SU-DHL-6 (cell line): ENCODE results near the gene TMEM134.
"Not testable (repeated sequence)": the region's sequence is repeated elsewhere in the genome, so short reads cannot be mapped to it uniquely, and the experiment has no call there.

ENCODE experiments used
- CTCF ChIP-seq: fragments of 200-600 bp; sonication (generic); IDR thresholded peaks from one replicate; pipeline ENCODE4 v1.5.1; 2017; ENCODE audit warnings: antibody characterized with exemption, mild to moderate bottlenecking, low read length, moderate library complexity; ENCODE audit not compliant: insufficient read depth, poor library complexity, severe bottlenecking
- EZH2phosphoT487 ChIP-seq: fragments of 200-600 bp; sonication (generic), shearing (Covaris generic); conservative IDR thresholded peaks from 2 replicates; pipeline ENCODE4 v1.6.1; 2018; ENCODE audit warnings: mild to moderate bottlenecking, antibody characterized with exemption, low read length, moderate library complexity, mixed read lengths

DNA sequence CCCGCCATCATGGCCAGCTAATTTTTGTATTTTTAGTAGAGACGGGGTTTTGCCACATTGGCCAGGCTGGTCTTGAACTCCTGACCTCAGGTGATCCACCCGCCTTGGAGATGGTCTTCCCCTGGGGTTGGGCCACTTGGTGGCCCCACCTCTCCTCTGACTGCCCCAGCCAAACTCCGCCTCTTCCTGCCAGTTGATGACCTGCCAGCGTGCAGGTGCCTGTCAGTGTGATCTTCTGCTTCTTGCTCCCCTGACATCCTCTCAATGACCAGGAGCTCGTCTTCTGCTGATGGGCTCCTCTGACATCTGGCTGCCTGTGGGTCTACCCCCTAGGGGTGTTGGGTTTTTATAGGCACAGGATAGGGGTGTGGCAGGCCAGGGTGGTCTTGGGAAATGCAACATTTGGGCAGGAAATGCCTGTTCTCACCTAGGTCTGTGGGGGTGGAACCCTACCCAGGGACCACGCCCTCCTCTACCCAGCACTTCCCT is 16.9 kb upstream of the TMEM134 start:
- not testable (repeated sequence) for TF ChIP-seq CTCF, EZH2phosphoT487
